T-cell (primary cell): ENCODE results near the gene LMO7. TPM values are rescaled to one million over a fixed set of nuclear protein-coding genes. Genes with fewer than 3 reads are reported as not detected.
A peak's percentile ranks its signal among the peaks of the same experiment; 100 is the strongest.

Source experiments
- ATAC-seq, 4 experiments: fragments of 200-7000 bp in 3 of 4; fragments of 150-1000 bp in 1 of 4; cut with Tn5 transposase; replicated peaks in 1 of 4; 1 replicate in 3 of 4; 2 replicates in 1 of 4; pipeline ENCODE4 v1.10.0; 2021; ENCODE audit warnings: moderate library complexity in 3 of 4, mild to moderate bottlenecking in 2 of 4, moderate number of reproducible peaks in 1 of 4
- CTCF ChIA-PET, 2 donors: fragments of 300-600 bp; sonication (Branson Sonifier 250); formaldehyde crosslinking; loops; one replicate each; lab custom pipeline; 2022; ENCODE audit warnings: antibody characterized with exemption in 2 of 2; lab: Charles Lee
- POLR2A ChIA-PET, 2 donors: fragments of 300-600 bp; sonication (Branson Sonifier 250); formaldehyde crosslinking; loops; one replicate each; lab custom pipeline; 2022; ENCODE audit warnings: antibody characterized with exemption in 2 of 2; lab: Charles Lee
- DNase-seq, 35 experiments: peaks; one replicate each; pipeline versions ENCODE4 v3.0.0 to v3.0.0-alpha.2; 2013 to 2023
- H3K27ac ChIP-seq: one replicate; pipeline ENCODE4 v1.5.1; 2013; ENCODE audit warnings: low read length
- H3K27me3 ChIP-seq, 2 experiments: replicated peaks in 1 of 2; 1 replicate in 1 of 2; 2 replicates in 1 of 2; pipeline versions ENCODE4 v1.6.1 to v1.7.0; 2013; ENCODE audit warnings: low read length in 1 of 2, mixed read lengths in 1 of 2; ENCODE audit not compliant: control insufficient read depth in 2 of 2, insufficient read depth in 2 of 2; ENCODE audit errors: extremely low read depth in 1 of 2
- H3K36me3 ChIP-seq, 2 donors: 1 replicate in 1 of 2; 2 replicates in 1 of 2; pipeline versions ENCODE4 v1.6.1 to v1.7.0; 2013; ENCODE audit warnings: low read length in 1 of 2; ENCODE audit not compliant: control insufficient read depth in 2 of 2, insufficient read depth in 1 of 2; ENCODE audit errors: extremely low read depth in 1 of 2
- H3K4me1 ChIP-seq, 2 experiments: 1 replicate in 1 of 2; 2 replicates in 1 of 2; pipeline versions ENCODE4 v1.6.1 to v1.7.0; 2013; ENCODE audit warnings: low read length in 2 of 2, mixed read lengths in 1 of 2; ENCODE audit not compliant: insufficient read depth in 2 of 2, control insufficient read depth in 1 of 2; ENCODE audit errors: extremely low read depth in 1 of 2
- H3K4me3 ChIP-seq, 2 donors: 1 replicate in 1 of 2; 2 replicates in 1 of 2; pipeline versions ENCODE4 v1.5.1 to v1.7.0; 2013; ENCODE audit warnings: mild to moderate bottlenecking in 2 of 2, low read length in 1 of 2, moderate library complexity in 1 of 2; ENCODE audit not compliant: control insufficient read depth in 1 of 2; ENCODE audit errors: extremely low read depth in 1 of 2
- H3K9me3 ChIP-seq: 2 replicates; pipeline ENCODE4 v1.7.0; 2013
- H3K27ac Mint-ChIP-seq, 2 donors: one replicate each; pipeline ENCODE4 v1.8.0; 2020 to 2021; ENCODE audit warnings: mild to moderate bottlenecking in 2 of 2, mixed read lengths in 2 of 2
- H3K27me3 Mint-ChIP-seq, 2 donors: one replicate each; pipeline ENCODE4 v1.8.0; 2021 to 2022; ENCODE audit warnings: mixed read lengths in 2 of 2
- H3K36me3 Mint-ChIP-seq: one replicate; pipeline ENCODE4 v1.8.0; 2021; ENCODE audit warnings: mixed read lengths
- H3K4me1 Mint-ChIP-seq, 3 donors: one replicate each; pipeline ENCODE4 v1.8.0; 2020 to 2022; ENCODE audit warnings: mixed read lengths in 3 of 3, mild to moderate bottlenecking in 1 of 3
- H3K4me3 Mint-ChIP-seq, 3 donors: one replicate each; pipeline ENCODE4 v1.8.0; 2020 to 2022; ENCODE audit warnings: mild to moderate bottlenecking in 3 of 3, mixed read lengths in 3 of 3, moderate library complexity in 3 of 3
- H3K9me3 Mint-ChIP-seq, 3 donors: one replicate each; pipeline ENCODE4 v1.8.0; 2020 to 2022; ENCODE audit warnings: mixed read lengths in 3 of 3
- WGBS: methylation state at CpG from one replicate; pipeline ENCODE4 v1.1.5; 2013; ENCODE audit warnings: missing lambda C conversion rate; ENCODE audit not compliant: insufficient coverage; 5-methylcytosine and 5-hydroxymethylcytosine counted together
- total RNA-seq, 35 experiments: library from RNA in 6 of 35; stranded (reverse) in 6 of 35; fragments of 120-200 nt in 1 of 35; gene quantifications; one replicate each; pipeline versions ENCODE4 v1.2.1 to v1.2.4 and lab custom pipeline; 2013 to 2026

Gene LMO7
- total RNA-seq, 5 donors from 2014 or later (not counting 1 experiment from before 2014, with no cell fraction given), result 22.6 to 46.8 (median 34.0) TPM

GRCh38 chr13:75864718-75865117 lies 228.6 kb downstream of the LMO7 start:
- peaks cover 2 to 3% (median 2%) of the 10 kb centered on the region in 3 donors for H3K4me1 Mint-ChIP-seq
- ChIA-PET CTCF (interaction anchor here (0.5 to 1.0 kb wide), 3 partner anchors 11 to 177 kb away, joined by 3 read pairs; no protein-coding TSS in a partner anchor), POLR2A (no interaction called here)
- no peaks in the 10 kb centered on the region for H3K9me3 Mint-ChIP-seq
- peaks cover 0 to 2% of the 10 kb centered on the region in 2 donors for H3K27me3 Mint-ChIP-seq
- H3K4me3 ChIP-seq, result no peak overlapping the region
- DNase-seq (no peak), ATAC-seq (no peak)
- no peaks in the 10 kb centered on the region for H3K27me3 ChIP-seq
- H3K36me3 ChIP-seq, result no peaks in the 10 kb centered on the region
- WGBS, result no CpG with 5 or more reads among the region's 5 CpGs
- H3K9me3 ChIP-seq, result no peaks in the 10 kb centered on the region
- no peak overlapping the region for H3K4me3 Mint-ChIP-seq
- no peak overlapping the region for H3K27ac Mint-ChIP-seq
- H3K27ac ChIP-seq, result no peak overlapping the region
- H3K36me3 Mint-ChIP-seq, result peaks cover 7% of the 10 kb centered on the region
- H3K4me1 ChIP-seq, result peaks cover 0 to 3% of the 10 kb centered on the region in 2 experiments

GRCh38 chr13:75867379-75868117 lies 231.4 kb downstream of the LMO7 start:
- Histone ChIP-seq H3K27me3 (no peaks in the 10 kb centered on the region), H3K4me1 (peaks cover 5 to 7% of the 10 kb centered on the region in 2 experiments), H3K27ac (no peak overlapping the region), H3K36me3 (no peaks in the 10 kb centered on the region), H3K9me3 (no peaks in the 10 kb centered on the region), H3K4me3 (no peak overlapping the region)
- peaks cover 0 to 7% of the 10 kb centered on the region in 2 donors for H3K27me3 Mint-ChIP-seq
- CTCF ChIA-PET, result interaction anchor here in 1 of 2 donors (0.7 to 1.0 kb wide), 3 partner anchors 14 to 1036 kb away, joined by 3 read pairs; no protein-coding TSS in a partner anchor
- no peaks in the 10 kb centered on the region for H3K9me3 Mint-ChIP-seq
- peaks cover 16 to 18% (median 16%) of the 10 kb centered on the region in 3 donors for H3K4me1 Mint-ChIP-seq
- 93% methylated on average over 3 of the region's 9 CpGs for WGBS
- ATAC-seq, result no peak
- DNase-seq, result no peak
- H3K4me3 Mint-ChIP-seq, result no peak overlapping the region
- POLR2A ChIA-PET, result no interaction called here
- no peak overlapping the region for H3K27ac Mint-ChIP-seq
- H3K36me3 Mint-ChIP-seq, result no peaks in the 10 kb centered on the region

- ATAC-seq (peak; percentile 60 to 96 (median 68)), DNase-seq (peak in 4 of 35 experiments; percentile 1 to 56 (median 4))
- Mint-ChIP-seq H3K36me3 (no peaks in the 10 kb centered on the region), H3K4me3 (peak overlapping the region; percentile 63 to 74 (median 70)), H3K27ac (peak overlapping the region; percentile 81 to 85), H3K4me1 (peaks cover 16 to 18% (median 16%) of the 10 kb centered on the region in 3 donors), H3K27me3 (peaks cover 0 to 7% of the 10 kb centered on the region in 2 donors), H3K9me3 (no peaks in the 10 kb centered on the region)
- no peaks in the 10 kb centered on the region for H3K36me3 ChIP-seq
- POLR2A ChIA-PET, result interaction anchor here in 1 of 2 donors (0.6 kb wide), 1 partner anchor 328 kb away, joined by 3 read pairs; no protein-coding TSS in a partner anchor
- peaks cover 0 to 3% of the 10 kb centered on the region in 2 experiments for H3K27me3 ChIP-seq
- H3K27ac ChIP-seq, result peak overlapping the region; percentile 48
- WGBS, result 60% methylated on average over 1 of the region's 4 CpGs
- peak overlapping the region; percentile 8 to 29 for H3K4me3 ChIP-seq
- peaks cover 5 to 10% of the 10 kb centered on the region in 2 experiments for H3K4me1 ChIP-seq
- CTCF ChIA-PET, result interaction anchor here (0.6 to 3.5 kb wide), 26 partner anchors 8 to 1692 kb away, joined by 3 to 33 read pairs (median 4); no protein-coding TSS in a partner anchor
- no peaks in the 10 kb centered on the region for H3K9me3 ChIP-seq
These were observed 233.9 kb downstream of the LMO7 start for GRCh38 chr13:75869981-75870380.

GRCh38 chr13:75870397-75870903 lies 234.3 kb downstream of the LMO7 start:
- 64% methylated on average over 10 of the region's 14 CpGs for WGBS
- H3K4me3 ChIP-seq, result peak overlapping the region in 1 of 2 donors; percentile 29
- H3K4me1 ChIP-seq, result peaks cover 5 to 12% of the 10 kb centered on the region in 2 experiments
- Mint-ChIP-seq H3K27me3 (peaks cover 0 to 7% of the 10 kb centered on the region in 2 donors), H3K36me3 (no peaks in the 10 kb centered on the region), H3K27ac (peak overlapping the region; percentile 81 to 85), H3K4me3 (peak overlapping the region; percentile 63 to 74 (median 70)), H3K4me1 (peaks cover 18 to 20% (median 19%) of the 10 kb centered on the region in 3 donors), H3K9me3 (no peaks in the 10 kb centered on the region)
- peak in 11 of 35 experiments; percentile 1 to 56 (median 4) for DNase-seq
- peaks cover 0 to 3% of the 10 kb centered on the region in 2 experiments for H3K27me3 ChIP-seq
- peak; percentile 33 to 65 (median 54) for ATAC-seq
- POLR2A ChIA-PET, result no interaction called here
- H3K9me3 ChIP-seq, result no peaks in the 10 kb centered on the region
- peak overlapping the region; percentile 48 for H3K27ac ChIP-seq
- CTCF ChIA-PET, result interaction anchor here (0.6 to 3.5 kb wide), 24 partner anchors 11 to 1692 kb away, joined by 3 to 33 read pairs (median 4); no protein-coding TSS in a partner anchor
- no peaks in the 10 kb centered on the region for H3K36me3 ChIP-seq

- H3K4me3 Mint-ChIP-seq, result peak overlapping the region in 2 of 3 donors; percentile 35 to 70
- ATAC-seq (no peak), DNase-seq (no peak)
- peak overlapping the region in 1 of 2 donors; percentile 71 for H3K27ac Mint-ChIP-seq
- H3K36me3 ChIP-seq, result no peaks in the 10 kb centered on the region
- ChIA-PET CTCF (interaction anchor here (0.6 to 3.5 kb wide), 12 partner anchors 30 to 1033 kb away, joined by 3 to 33 read pairs (median 6); no protein-coding TSS in a partner anchor), POLR2A (no interaction called here)
- H3K9me3 ChIP-seq, result no peaks in the 10 kb centered on the region
- peak overlapping the region; percentile 48 for H3K27ac ChIP-seq
- peaks cover 0 to 3% of the 10 kb centered on the region in 2 experiments for H3K27me3 ChIP-seq
- 92% methylated on average over 4 of the region's 6 CpGs for WGBS
- H3K9me3 Mint-ChIP-seq, result no peaks in the 10 kb centered on the region
- peaks cover 0 to 7% of the 10 kb centered on the region in 2 donors for H3K27me3 Mint-ChIP-seq
- H3K4me3 ChIP-seq, result no peak overlapping the region
- peaks cover 22 to 26% (median 25%) of the 10 kb centered on the region in 3 donors for H3K4me1 Mint-ChIP-seq
- peaks cover 6 to 12% of the 10 kb centered on the region in 2 experiments for H3K4me1 ChIP-seq
- H3K36me3 Mint-ChIP-seq, result no peaks in the 10 kb centered on the region
These were observed 234.9 kb downstream of the LMO7 start for GRCh38 chr13:75871059-75871458.

GRCh38 chr13:75872980-75873379 lies 236.8 kb downstream of the LMO7 start:
- POLR2A ChIA-PET, result interaction anchor here in 1 of 2 donors (0.6 kb wide), 1 partner anchor 25 kb away, joined by 6 read pairs; no protein-coding TSS in a partner anchor
- WGBS, result no CpG with 5 or more reads among the region's 3 CpGs
- no peaks in the 10 kb centered on the region for H3K36me3 ChIP-seq
- no peaks in the 10 kb centered on the region for H3K9me3 Mint-ChIP-seq
- CTCF ChIA-PET, result interaction anchor here (0.5 to 1.7 kb wide), 16 partner anchors 9 to 1551 kb away, joined by 3 to 6 read pairs (median 4); no protein-coding TSS in a partner anchor
- H3K27me3 ChIP-seq, result peaks cover 0 to 3% of the 10 kb centered on the region in 2 experiments
- ATAC-seq (no peak), DNase-seq (no peak)
- H3K9me3 ChIP-seq, result no peaks in the 10 kb centered on the region
- peaks cover 10 to 12% of the 10 kb centered on the region in 2 experiments for H3K4me1 ChIP-seq
- H3K27me3 Mint-ChIP-seq, result peaks cover 6% of the 10 kb centered on the region in 2 donors
- H3K4me3 Mint-ChIP-seq, result no peak overlapping the region
- no peak overlapping the region for H3K4me3 ChIP-seq
- H3K27ac Mint-ChIP-seq, result no peak overlapping the region
- H3K27ac ChIP-seq, result no peak overlapping the region
- H3K4me1 Mint-ChIP-seq, result peaks cover 28 to 34% (median 31%) of the 10 kb centered on the region in 3 donors
- no peaks in the 10 kb centered on the region for H3K36me3 Mint-ChIP-seq
